Right kidney (tissue), 1 donor: Measurements from ENCODE around the gene IQCK.
"Not testable (repeated sequence)": the region's sequence is repeated elsewhere in the genome, so short reads cannot be mapped to it uniquely, and the experiment has no call there.

ENCODE experiments used
- DNase-seq: peaks from one replicate; pipeline ENCODE4 v3.0.0-alpha.2; 2016

Gene IQCK

DNA sequence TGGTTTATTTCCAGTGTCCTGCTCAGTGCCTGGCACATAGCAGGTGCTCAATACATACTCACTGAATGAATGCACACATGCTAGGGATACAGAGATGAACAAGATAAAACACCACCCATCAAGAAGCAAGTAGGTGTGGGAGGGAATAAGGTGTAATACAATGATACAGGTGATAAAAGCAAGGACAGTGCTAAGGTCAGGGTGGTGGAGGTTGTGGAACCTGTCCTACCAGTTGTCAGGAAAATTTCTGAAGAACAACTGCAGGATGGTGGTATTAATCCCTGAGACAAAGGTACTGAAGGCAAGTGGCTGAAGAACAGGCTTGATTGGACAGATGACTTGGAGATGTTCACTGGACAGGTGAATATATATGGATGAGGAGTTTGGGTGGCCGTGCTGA lies 1.9 kb upstream of the IQCK start:
- no peak for DNase-seq

DNA sequence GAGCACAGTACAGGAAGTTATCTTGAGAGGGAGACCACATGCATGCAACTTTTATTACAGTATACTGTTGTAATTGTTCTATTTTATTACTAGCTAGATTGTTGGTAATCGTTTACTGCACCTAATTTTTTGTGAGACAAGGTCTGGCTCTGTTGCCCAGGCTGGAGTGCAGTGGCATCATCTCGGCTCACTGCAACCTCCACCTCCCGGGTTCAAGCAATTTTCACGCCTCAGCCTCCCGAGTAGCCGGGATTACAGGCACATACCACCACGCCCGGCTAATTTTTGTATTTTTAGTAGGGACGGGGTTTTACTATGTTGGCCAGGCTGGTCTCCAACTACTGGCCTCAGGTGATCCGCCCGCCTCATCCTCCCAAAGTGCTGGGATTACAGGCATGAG lies 1.3 kb upstream of the IQCK start:
- not testable (repeated sequence) for DNase-seq

DNA sequence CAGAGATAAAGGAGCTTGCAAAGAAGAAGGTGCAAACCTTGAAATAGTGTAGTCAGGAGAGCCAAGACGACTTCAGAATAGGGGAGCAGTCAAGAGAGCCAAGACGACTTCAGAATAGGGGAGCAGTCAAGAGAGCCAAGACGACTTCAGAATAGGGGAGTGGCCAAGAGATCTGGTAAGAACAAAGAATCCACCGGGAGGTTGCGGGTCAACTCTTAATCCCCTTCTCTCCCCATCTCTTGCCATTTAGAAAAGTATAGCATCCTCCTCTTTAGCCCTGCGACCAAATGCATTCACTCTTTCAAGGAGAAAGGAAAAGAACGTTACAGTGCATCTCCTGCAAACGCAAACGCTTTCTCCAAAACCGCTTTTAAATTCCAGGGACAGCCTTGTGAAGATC lies 757 bp upstream of the IQCK start:
- no peak for DNase-seq

DNA sequence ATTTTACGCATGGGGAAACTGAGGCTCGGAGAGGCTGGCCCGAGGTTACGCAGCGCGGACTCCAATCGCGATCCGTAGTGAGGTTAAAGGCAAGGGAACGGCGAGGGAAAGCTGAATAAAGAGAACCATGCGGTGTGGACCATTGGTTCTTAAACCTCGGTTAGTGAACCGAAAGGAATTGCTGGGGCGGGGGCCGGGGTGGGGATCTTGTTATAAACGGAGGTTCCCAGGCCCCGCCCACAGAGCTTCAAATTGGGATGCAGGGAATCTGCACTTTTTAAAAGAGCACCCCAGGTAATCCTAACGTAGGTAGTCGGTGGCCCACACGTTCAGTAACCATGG lies 524 bp downstream of the IQCK start:
- no peak for DNase-seq

DNA sequence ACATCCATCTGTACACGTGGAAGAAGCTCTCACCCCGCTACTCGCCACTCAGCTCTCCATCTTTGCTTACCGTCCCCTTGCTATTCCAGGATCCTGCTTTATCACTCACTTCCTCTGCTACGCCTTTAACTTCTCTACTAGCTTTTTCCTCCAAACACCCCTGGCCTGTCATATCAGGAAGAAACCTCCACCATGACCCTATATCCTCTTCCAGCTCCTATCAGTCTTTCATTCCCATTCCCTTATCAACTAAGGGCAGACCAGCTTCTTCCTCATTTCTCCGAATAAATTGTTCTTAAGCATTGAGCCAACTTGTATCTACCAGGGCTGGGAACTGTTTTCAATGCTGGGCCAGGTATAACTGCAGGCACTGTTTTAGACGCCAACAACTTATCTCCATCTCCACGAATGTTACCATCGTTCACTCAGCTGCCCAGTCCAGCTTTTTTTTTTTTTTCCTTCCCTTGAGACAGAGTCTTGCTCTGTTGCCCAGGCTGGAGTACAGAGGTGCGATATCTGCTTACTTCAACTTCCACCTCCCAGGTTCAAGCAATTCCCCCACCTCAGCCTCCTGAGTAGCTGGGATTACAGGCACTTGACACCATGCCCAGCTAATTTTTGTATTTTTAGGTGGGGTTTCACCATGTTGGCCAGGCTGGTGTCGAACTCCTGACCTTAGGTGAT lies 4.3 kb downstream of the IQCK start:
- DNase-seq, result no peak

DNA sequence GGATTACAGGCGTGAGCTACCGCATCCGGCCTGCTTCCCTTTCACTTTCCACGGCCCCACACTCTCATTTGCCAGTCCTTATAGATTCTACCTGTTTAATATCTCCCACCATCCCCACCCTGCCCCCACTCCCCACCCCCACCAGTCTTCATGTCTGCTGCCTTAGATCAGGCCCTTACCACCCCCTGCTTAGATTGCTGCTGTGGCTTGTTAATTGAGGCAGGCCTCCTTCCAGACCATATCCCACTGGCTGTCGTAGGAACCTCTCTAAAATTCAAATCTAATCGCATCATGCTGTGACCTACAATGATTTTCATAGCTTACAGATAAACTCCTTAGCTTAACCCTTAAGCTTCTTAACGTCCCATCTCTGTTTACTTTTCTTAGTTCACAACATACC lies 4.9 kb downstream of the IQCK start:
- DNase-seq, result no peak

DNA sequence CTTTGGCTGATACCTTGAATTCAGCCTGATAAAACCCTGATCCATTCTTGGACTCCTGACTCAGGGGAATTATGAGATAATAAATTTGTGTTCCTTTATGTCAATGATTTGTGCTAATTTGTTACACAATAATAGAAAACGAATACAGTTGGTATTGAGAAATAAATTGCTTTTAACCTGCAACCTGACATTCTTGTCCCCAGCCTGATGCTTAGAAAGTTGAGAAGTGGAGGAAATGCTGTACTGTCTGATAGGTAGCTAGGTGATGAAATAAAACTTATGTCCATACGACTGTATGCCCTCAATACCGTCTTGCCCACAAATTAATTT lies 10.5 kb downstream of the IQCK start:
- no peak for DNase-seq

DNA sequence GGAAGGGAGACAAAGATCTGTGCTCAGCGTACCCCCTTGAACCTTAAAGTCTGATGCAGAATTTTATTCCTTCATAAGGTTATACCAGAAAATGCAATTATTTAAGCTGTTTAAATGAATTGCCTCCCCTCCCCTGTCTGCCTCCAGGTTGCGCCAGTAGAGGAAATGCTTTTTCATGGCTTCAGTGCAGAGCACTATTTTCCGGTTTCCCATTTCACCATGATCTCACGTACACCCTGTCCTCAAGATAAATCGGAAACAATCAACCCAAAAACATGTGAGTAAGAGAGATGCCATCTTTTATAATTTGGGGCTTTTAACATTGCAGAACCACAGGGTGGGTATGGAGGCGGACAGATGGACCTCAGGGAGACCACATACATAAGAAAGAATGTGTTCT lies 15.5 kb downstream of the IQCK start:
- DNase-seq, result no peak

DNA sequence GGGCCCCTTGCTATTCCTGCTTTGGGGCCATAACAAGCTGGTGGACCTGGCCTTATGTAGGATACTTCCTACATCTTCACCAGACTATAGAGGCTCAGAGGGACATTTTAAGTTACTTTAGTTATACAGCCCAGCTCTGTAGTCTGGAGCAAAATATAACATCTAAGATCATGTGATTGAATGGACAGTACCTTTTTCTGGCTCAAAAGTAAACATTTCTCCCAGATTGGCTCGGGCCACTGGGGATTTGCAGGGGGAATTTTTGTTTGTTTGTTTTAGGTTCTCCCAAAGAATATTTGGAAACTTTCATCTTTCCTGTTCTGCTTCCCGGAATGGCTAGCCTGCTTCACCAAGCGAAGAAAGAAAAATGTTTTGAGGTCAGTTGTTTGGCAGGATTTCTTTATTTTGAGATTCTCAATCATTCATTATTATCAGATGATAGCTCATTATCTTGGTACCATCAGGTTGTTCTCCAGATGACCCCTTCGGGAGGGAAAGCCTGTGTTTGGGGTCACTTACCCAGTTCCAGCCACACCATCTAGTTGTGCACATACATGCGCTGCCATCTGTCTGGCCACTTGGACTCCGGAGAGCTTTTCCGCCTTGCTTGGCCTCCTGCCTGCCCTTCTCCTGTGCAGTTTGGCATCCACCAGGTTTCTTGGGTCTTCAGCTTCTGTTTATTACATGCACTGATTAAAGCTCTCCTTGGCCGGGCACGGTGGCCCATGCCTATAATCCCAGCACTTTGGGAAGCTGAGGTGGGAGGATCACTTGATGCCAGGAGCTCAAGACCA lies 17.2 kb downstream of the IQCK start:
- DNase-seq, result no peak

DNA sequence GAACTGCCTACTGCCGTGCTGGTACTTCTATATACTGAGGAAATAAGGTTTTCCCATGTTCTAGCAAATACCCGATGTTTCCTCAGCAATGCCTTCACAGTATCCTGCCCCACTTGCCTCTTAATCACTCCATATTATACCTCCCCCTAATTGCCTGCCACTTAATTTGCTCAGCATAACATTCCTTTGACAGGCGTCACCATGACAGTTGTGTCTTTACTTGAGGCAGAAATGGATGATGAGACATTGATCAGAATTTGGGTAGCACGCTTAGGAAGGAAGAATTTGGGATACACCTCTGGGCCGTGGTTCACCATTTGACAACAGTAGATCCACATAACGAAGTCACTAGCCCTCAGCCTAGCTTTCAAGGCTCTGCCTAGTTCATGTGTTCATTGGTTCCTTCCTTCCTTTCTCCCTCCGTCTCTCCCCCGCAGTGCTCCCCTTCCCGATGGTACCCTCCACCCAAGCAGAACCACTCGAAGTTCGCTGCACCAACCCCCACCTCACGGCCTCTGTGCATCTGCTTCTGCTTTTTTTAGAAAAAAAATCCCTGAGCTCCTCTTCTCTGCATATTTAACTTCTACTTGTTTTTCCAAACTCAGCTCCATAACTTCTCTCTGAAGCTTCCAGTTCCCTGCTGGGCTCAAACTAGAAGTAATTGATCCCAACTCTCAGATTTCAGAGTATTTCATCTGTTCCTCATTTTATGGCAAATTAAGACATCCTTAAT lies 19.4 kb downstream of the IQCK start:
- DNase-seq, result no peak

DNA sequence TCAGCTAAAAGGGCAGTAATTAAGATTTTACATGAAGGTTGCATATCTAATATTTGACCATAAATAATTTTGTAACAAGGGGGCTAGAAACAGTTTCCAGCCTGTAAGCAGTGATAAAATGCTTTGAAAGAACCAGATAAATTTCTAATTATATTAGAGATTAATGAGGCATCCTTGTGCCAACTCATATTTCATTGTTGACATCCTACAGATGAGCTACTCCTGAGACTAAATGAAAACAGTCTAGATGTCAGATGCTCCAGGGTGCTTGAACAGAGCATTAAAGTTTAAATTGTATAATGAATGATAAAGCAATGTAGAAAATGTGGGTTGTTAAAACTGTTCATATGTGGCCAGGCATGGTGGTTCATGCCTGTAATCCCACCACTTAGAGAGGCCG lies 23.3 kb downstream of the IQCK start:
- no peak for DNase-seq

DNA sequence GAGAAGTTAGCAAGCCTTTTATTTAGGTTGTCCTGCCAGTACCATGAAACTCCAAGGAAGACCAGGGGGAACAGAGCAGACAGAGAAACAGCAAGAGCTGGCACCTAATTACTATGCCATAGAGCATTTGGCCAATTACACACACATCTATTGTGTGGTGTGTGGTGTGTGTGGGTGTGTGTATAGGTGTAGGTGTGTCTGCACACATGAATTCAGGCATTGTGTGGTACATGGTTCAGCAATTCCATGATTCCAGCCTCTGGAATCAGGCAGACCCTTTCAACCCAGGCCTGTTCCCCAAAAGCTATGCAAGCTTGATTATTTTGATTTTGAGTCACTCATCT lies 25.7 kb downstream of the IQCK start:
- DNase-seq, result no peak

DNA sequence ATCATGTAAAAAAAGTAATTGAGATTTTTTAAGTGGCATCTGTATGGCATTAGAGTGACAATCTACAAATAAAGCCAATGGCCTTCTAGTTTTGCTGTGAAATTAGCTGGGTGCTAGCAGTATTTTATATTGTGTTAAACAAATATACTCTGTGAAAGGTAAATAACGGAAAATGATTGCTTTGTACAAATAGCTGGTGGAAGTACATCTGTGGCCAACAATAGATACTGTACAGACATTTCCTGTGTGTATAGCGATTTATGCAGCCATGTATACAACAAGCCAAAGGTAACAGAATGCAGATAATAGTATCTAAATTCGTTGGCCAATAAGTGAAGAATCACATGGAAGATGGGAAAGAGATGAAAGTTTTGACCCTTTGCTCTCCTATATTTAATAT lies 26.6 kb downstream of the IQCK start:
- no peak for DNase-seq

DNA sequence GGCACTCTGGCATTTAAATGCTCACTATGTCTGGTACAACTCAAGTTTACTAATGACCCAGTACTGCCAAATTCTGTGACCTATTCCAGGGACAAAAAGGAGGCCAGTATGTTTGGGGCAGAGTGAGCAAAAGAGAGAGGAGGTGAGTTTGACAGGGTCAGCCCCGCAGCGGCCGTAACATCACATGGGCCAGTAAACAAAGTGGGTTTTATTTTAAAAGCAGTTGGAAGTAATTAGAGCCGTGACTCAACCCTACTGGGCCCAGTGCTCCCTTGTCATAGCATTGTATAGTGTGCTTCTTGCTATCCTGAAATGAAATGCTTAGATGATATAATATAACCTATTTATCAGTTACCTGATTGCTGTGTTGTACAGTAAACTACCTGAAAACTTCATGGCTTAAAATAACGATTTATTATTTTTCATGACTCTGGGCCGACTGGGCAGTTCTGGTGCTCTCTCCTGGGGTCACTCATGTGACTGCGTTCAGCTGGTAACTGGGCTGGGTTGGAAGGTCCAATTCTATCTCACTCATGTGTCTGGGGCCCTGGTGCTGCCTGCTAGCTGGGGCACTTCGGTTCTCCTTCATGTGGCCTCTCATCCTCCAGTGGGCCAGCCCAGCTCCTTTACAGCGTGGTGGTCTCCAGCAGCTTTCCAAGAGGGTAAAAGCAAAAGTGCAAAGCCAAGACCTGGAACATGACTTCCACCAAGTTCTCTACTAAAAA lies 27.4 kb downstream of the IQCK start:
- DNase-seq, result no peak

DNA sequence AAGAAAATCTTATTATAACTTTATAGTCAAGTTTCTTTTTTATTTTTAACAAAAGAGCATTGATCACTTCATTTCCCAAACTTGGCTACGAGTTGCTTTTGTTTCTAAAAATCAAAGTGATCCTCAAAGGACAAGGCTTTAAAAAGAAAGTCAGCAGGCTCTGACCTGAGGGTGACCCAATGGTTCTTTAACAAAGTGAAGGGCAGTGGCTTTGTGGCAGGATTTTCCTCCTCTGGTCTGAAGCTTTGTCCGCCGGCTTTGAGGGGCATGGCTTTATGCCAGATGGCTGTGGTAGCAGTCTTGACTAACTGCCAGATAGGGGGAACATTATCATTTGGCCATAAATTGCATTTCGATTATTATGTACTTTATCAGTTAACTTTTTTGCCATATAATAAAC lies 28.5 kb downstream of the IQCK start:
- DNase-seq, result no peak

DNA sequence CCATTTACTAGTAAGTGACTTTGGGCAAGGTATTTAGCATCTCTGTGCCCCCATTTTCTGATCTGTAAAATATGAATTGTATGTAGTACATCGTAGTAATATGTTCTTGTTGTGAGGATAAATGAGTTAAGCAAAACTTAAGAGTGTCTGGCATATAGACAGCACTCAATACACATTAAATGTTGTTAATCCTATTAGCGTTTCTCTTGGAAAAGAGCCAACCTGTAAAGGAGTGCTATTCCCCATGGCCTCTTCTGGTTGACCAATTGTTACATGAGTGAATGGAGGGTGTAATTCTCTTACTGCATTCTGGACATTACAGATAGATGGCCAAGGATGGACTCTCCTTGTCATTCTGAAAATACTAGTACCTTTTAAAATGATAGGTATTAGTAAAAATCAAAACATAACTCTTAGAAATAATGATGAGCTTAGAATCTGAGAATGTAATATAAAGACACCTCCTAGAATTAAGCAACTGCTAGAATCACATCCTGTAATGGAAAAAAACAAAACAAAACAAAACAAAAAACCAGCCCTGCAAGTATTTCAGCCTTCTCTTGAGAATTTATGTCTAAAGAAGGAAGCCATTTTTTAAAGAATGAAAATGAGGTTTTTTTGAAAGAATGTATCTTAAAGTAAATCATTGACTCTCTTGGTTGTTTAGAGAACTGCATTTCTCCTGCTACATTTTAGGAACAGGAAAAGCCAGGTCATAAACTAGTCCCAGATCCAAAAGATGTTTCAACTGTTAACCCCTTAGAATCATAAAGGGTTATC lies 30.5 kb downstream of the IQCK start:
- no peak for DNase-seq

DNA sequence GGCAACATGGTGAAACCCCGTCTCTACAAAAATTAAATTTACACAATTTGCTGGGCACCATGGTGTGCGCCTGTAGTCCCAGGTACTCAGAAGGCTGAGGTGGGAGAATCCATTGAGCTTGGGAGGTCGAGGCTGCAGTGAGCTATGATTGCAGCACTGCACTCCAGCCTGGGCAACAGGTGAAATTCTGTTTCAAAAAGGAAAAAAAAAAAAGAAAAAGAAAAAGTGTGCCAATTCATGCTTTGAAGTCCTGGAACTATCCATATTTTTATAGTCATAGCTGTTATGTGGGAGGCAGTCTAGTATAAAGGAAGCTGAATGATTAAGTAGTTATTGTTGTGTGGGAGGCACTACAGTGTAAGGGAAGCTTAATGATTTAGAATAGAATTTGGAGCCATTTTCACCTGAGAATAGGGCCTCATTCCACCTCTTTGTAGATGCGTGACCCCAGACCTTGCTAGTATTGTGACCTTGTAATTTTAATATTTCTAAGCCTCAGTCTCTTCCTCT lies 31.6 kb downstream of the IQCK start:
- no peak for DNase-seq

DNA sequence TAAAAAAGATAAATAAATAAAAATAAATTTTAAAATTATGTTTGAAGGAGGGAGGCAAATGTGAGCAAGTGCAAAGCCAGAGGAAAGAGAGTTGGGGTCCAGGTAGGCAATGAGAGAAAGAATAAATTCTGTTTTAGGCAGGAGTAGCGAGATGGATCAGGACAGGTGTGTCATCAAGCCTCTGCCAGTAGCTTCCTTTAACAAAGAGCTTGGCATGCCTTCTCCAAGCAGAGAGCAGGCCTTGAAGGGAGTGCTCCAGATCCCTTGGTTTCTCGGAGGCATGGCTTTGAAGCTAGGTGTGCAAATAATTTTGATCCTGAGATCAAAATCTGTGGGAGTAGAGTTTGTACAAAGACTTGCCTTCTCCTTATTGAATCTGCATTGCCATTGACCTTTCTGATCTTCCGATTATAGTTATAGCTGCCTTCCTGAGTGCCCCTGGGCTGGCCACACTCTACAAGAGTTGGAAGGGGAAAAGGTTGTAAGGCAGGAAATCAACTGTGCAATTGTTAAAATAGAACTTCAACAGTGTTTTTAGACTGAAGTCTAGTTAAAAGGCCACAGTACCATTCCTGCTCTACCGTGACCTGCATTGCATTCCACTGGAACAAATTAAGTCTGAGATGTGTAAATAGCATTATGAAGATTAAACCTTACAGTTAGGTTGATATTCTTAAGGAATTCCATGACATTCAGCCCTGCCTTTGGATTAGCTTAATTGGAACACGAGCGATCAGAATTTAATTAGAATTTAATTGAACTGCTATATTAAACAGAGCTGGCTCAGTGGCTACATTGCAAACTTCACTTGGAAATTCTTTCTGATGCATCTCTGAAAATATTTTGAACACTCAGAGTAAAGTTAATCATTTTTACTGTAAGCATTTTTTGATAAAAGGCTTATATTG lies 33.7 kb downstream of the IQCK start:
- DNase-seq, result peak; percentile 40

DNA sequence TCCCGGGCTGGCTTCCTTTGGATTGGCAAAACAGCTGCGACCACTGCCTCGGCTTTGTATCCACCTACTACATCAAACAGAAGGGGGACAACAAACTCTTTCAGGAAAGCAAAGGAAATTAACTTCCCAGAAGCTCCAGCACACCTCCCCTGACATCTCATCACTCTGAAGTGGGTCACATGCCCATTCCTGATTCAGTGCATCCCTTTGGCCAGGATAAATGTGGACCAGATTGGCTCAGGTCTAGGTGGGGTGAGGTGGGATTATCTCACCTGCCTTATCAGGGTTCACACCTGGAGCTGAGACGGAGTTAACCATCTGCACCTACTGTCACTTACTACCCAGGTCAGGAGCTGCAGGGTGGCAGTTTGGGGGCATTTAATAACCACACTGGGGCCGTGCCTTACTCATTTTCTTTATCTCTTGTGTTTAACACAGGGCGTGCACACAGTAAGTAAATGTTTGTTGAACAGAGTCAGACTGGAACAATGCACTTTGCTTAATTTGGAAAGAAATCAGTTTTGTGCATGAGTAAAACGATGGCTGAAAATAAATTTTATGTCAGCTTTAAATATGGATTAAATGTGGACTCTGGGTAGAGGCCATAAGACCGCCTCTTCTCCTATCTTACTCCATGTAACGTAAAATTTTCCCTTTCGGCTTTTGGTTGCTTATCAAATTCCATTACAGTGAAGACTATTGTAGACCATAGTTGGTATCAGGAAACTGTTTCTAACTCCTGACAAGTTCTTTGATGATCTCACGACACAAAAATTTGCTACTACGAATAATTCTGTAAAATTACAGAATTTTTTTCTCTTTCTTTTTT lies 36.0 kb downstream of the IQCK start:
- DNase-seq, result no peak

DNA sequence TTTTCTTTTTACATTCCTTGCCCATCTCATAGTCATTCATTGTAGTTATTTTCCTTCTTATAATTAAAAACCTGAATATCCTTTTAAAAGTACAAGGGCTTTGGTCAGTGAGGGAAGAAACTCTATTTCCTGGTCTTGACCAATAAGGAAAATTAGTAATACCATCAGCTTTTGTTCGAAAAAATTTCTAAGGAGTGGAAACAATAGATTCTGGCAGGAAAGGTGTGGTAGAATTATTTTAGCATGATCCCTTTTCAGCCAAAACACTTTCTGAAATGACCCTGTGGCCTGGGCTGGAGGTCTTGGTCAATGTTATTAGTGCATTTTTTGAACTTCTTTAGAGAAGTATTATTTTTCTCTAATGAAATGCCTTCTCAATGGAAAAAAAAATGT lies 36.6 kb downstream of the IQCK start:
- DNase-seq, result no peak
